Activated naive CD8-positive, alpha-beta T cell treated with anti-CD3 and anti-CD28 coated beads, Interleukin-2, amount 50 U/mL, for 16 hours (primary cell): ENCODE measurements around the gene AMBRA1.
"Not testable (repeated sequence)": the region's sequence is repeated elsewhere in the genome, so short reads cannot be mapped to it uniquely, and the experiment has no call there.

ENCODE experiments used
- DNase-seq: peaks from one replicate; pipeline ENCODE4 v3.0.0-alpha.2; 2020; ENCODE audit warnings: low read depth, low spot score

The AMBRA1 gene

GRCh38 chr11:46383404-46383758, 210.4 kb downstream of the AMBRA1 start:
- no peak for DNase-seq

GRCh38 chr11:46382646-46383403, 211.0 kb downstream of the AMBRA1 start:
- no peak for DNase-seq

GRCh38 chr11:46381819-46382645, 211.8 kb downstream of the AMBRA1 start:
- DNase-seq: no peak

GRCh38 chr11:46381048-46381818, 212.6 kb downstream of the AMBRA1 start, which contains the start of gene MDK:
Gene MDK, plus strand, starts transcription at chr11:46381669. Its CDS starts 389 bp downstream, at chr11:46382058.
- DNase-seq: no peak

GRCh38 chr11:46380340-46381047, 213.3 kb downstream of the AMBRA1 start:
- peak; percentile 29 for DNase-seq

- DNase-seq: not testable (repeated sequence)
These were observed 214.1 kb downstream of the AMBRA1 start for GRCh38 chr11:46379482-46380293.

- no peak for DNase-seq
These were observed 214.9 kb downstream of the AMBRA1 start for GRCh38 chr11:46378811-46379481.

- DNase-seq: no peak
These were observed 215.5 kb downstream of the AMBRA1 start for GRCh38 chr11:46378296-46378695.

GRCh38 chr11:46377831-46378230, 216.0 kb downstream of the AMBRA1 start:
- DNase-seq: no peak

- no peak for DNase-seq
These were observed 216.5 kb downstream of the AMBRA1 start for GRCh38 chr11:46377290-46377689.

GRCh38 chr11:46376258-46377050, 217.4 kb downstream of the AMBRA1 start:
- DNase-seq: no peak

GRCh38 chr11:46375392-46376101, 218.3 kb downstream of the AMBRA1 start:
- DNase-seq: no peak

GRCh38 chr11:46374815-46375214, 219.0 kb downstream of the AMBRA1 start:
- no peak for DNase-seq

GRCh38 chr11:46373787-46374740, 219.8 kb downstream of the AMBRA1 start:
- no peak for DNase-seq

GRCh38 chr11:46372501-46372900, 221.3 kb downstream of the AMBRA1 start:
- not testable (repeated sequence) for DNase-seq

- DNase-seq: no peak
These were observed 221.7 kb downstream of the AMBRA1 start for GRCh38 chr11:46372086-46372485.

GRCh38 chr11:46371262-46371661, 222.6 kb downstream of the AMBRA1 start:
- DNase-seq: not testable (repeated sequence)
